Stimulated activated naive CD8-positive, alpha-beta T cell treated with anti-CD3 and anti-CD28 coated beads, Interleukin-15, amount 100 ng/mL, for 72 hours (primary cell): Measurements from ENCODE around the gene TWF2.
A peak's percentile ranks its signal among the peaks of the same experiment; 100 is the strongest.

Experiments used
- ATAC-seq: fragments of 150-1000 bp; cut with Tn5 transposase; 2 replicates; pipeline ENCODE4 v1.10.0; 2021; ENCODE audit warnings: mild to moderate bottlenecking, moderate library complexity
- DNase-seq, 2 donors: peaks; one replicate each; pipeline ENCODE4 v3.0.0; 2021 to 2022
- H3K27ac Mint-ChIP-seq, 2 donors: one replicate each; pipeline ENCODE4 v1.8.0; 2022; ENCODE audit warnings: mild to moderate bottlenecking in 2 of 2, mixed read lengths in 2 of 2, moderate library complexity in 2 of 2
- H3K27me3 Mint-ChIP-seq: one replicate; pipeline ENCODE4 v1.8.0; 2022; ENCODE audit warnings: mixed read lengths
- H3K4me1 Mint-ChIP-seq: one replicate; pipeline ENCODE4 v1.8.0; 2022; ENCODE audit warnings: mild to moderate bottlenecking, mixed read lengths
- H3K4me3 Mint-ChIP-seq, 2 donors: one replicate each; pipeline ENCODE4 v1.8.0; 2022; ENCODE audit warnings: mild to moderate bottlenecking in 2 of 2, mixed read lengths in 2 of 2, moderate library complexity in 1 of 2
- H3K9me3 Mint-ChIP-seq, 2 donors: one replicate each; pipeline ENCODE4 v1.8.0; 2022; ENCODE audit warnings: mixed read lengths in 2 of 2

The TWF2 gene

GRCh38 chr3:52196977-52197376 is 42.0 kb downstream of the TWF2 start:
- ATAC-seq = no peak
- DNase-seq = no peak
- H3K27me3 Mint-ChIP-seq = no peaks in the 10 kb centered on the region
- peak overlapping the region in 1 of 2 donors; percentile 30 for H3K27ac Mint-ChIP-seq
- H3K4me1 Mint-ChIP-seq = peaks cover 64% of the 10 kb centered on the region
- H3K4me3 Mint-ChIP-seq = peak overlapping the region in 1 of 2 donors; percentile 96
- no peaks in the 10 kb centered on the region for H3K9me3 Mint-ChIP-seq

GRCh38 chr3:52195823-52196331 is 43.1 kb downstream of the TWF2 start:
- H3K27me3 Mint-ChIP-seq = no peaks in the 10 kb centered on the region
- no peak for ATAC-seq
- H3K4me3 Mint-ChIP-seq = no peak overlapping the region

DNA sequence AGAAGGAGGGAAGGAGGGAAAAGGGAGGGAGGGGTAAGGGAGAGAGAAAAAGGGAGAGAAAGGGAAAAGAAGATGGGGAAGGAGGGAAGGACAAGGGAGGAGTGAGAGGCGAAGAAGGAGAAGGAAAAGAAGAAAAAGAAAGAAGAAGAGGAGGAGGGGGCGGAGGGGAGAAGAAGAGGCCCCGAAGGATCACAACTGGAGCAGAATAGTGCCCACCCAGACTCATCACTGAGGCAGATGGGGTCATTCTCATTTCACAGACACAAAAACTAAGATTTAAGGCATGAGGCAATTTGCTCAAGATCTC is 43.7 kb downstream of the TWF2 start:
- Mint-ChIP-seq H3K27me3 (no peaks in the 10 kb centered on the region), H3K27ac (no peak overlapping the region), H3K4me1 (peaks cover 48% of the 10 kb centered on the region), H3K4me3 (no peak overlapping the region), H3K9me3 (no peaks in the 10 kb centered on the region)
- DNase-seq (no peak), ATAC-seq (no peak)

More at GRCh38 chr3:52195823-52196331, 43.1 kb downstream of the TWF2 start:
- Mint-ChIP-seq H3K4me1 (peaks cover 53% of the 10 kb centered on the region), H3K9me3 (no peaks in the 10 kb centered on the region), H3K27ac (no peak overlapping the region)
- DNase-seq = no peak

DNA sequence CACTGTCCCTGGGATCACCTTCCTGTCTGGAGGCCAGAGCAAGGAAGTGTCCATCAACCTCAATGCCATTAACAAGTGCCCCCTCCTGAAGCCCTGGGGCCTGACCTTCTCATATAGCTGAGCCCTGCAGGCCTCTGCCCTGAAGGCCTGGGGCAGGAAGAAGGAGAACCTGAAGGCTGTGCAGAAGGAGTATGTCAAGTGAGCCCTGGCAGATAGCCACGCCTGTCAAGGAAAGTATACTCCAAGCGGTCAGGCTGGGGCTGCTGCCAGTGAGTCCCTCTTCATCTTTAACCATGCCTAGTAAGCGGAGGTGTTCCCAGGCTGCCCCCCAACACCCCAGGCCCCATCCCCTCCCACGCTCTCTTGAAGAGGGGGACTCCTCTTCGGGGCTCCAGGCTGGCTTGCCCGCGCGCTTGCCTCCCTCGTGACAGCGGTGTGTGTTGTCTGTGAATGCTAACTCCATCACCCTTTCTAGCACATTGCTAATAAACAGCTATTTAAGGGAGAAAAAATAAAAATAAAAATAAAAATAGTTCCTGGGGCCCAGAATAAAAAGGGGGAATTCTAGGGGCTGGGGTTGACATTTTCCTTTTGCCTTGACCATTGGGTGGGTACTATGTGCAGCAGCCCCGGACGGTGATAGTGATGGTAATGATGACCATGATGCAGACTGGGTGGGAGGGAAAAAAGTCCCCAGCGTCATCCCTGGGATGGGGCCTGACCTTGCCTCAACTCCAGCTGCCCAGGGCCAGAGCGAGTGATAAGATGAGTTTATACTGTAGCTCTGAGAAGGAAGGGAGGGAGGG is 44.3 kb downstream of the TWF2 start:
- no peak for ATAC-seq
- Mint-ChIP-seq H3K27ac (no peak overlapping the region), H3K27me3 (no peaks in the 10 kb centered on the region), H3K4me1 (peaks cover 43% of the 10 kb centered on the region), H3K4me3 (no peak overlapping the region), H3K9me3 (no peaks in the 10 kb centered on the region)
- no peak for DNase-seq

DNA sequence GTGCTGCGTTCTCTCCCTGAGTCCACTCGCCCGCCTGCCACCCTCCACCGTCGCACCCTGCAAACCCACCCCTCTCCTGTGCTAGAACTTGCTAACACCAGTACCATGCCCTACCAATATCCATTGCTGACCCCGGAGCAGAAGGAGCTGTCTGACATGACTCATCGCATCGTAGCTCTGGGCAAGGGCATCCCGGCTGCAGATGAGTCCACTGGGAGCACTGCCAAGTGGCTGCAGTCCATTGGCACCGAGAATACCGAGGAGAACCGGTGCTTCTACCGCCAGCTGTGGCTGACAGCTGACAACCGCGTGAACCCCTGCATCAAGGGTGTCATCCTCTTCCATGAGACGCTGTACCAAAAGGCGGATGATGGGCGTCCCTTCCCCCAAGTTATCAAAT is 45.9 kb downstream of the TWF2 start:
- no peaks in the 10 kb centered on the region for H3K9me3 Mint-ChIP-seq
- peaks cover 30% of the 10 kb centered on the region for H3K4me1 Mint-ChIP-seq
- peak overlapping the region in 1 of 2 donors; percentile 22 for H3K27ac Mint-ChIP-seq

GRCh38 chr3:52191663-52192062 is 47.3 kb downstream of the TWF2 start:
- Mint-ChIP-seq H3K27me3 (no peaks in the 10 kb centered on the region), H3K4me3 (no peak overlapping the region), H3K9me3 (no peaks in the 10 kb centered on the region), H3K4me1 (peaks cover 17% of the 10 kb centered on the region), H3K27ac (no peak overlapping the region)
- ATAC-seq = no peak
- no peak for DNase-seq

More for the DNA sequence above, 45.9 kb downstream of the TWF2 start:
- Mint-ChIP-seq H3K27me3 (no peaks in the 10 kb centered on the region), H3K4me3 (no peak overlapping the region)
- no peak for DNase-seq
- no peak for ATAC-seq

GRCh38 chr3:52190294-52191074 is 48.5 kb downstream of the TWF2 start:
- Mint-ChIP-seq H3K4me3 (no peak overlapping the region), H3K9me3 (no peaks in the 10 kb centered on the region), H3K27me3 (no peaks in the 10 kb centered on the region), H3K27ac (no peak overlapping the region), H3K4me1 (peaks cover 6% of the 10 kb centered on the region)
- no peak for DNase-seq
- ATAC-seq = no peak

DNA sequence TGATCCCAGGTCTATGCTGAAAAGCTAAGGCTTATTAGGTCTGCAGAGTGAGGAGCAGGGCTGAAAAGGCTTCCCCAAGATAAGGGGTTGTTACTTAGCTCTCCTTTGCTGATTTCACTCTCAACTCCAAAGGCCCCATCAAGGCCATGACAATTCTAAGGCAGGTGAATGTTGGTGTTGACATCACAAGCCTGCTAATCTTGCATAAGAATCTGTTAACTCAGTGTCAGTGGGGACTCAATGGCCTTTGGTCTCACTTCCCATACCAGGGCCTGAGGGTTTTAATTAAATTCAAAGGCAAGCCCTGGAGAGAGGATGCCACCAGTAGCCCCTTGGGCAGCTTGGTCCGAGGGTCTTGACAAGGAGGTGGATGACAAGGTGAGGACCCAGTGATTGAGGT is 50.4 kb downstream of the TWF2 start:
- no peak overlapping the region for H3K27ac Mint-ChIP-seq
- no peaks in the 10 kb centered on the region for H3K4me1 Mint-ChIP-seq
- DNase-seq (no peak), ATAC-seq (no peak)
- no peaks in the 10 kb centered on the region for H3K9me3 Mint-ChIP-seq
- no peaks in the 10 kb centered on the region for H3K27me3 Mint-ChIP-seq
- H3K4me3 Mint-ChIP-seq = no peak overlapping the region

DNA sequence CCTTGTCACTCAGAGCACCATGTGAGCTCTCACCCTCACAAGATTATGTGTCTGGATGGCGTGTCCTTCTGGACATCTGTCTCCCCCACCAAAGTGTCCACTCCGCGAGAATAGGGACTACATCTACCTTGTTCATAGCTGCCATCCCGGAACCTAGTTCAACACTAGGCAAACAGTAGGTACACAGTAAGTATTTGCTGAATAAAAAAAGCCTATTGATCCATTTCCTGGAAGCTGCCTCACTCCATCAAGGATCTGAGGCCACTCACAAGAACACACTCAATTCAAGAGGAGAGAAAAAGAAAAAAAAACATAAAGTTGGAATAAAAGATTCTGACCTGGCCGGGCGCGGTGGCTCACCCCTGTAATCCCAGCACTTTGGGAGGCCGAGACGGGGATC is 52.2 kb downstream of the TWF2 start:
- peak overlapping the region in 1 of 2 donors; percentile 27 for H3K27ac Mint-ChIP-seq
- H3K4me3 Mint-ChIP-seq = no peak overlapping the region
- DNase-seq = no peak
- no peak for ATAC-seq
- no peaks in the 10 kb centered on the region for H3K4me1 Mint-ChIP-seq
- no peaks in the 10 kb centered on the region for H3K27me3 Mint-ChIP-seq
- no peaks in the 10 kb centered on the region for H3K9me3 Mint-ChIP-seq

GRCh38 chr3:52185837-52186236 is 53.1 kb downstream of the TWF2 start:
- no peaks in the 10 kb centered on the region for H3K4me1 Mint-ChIP-seq
- H3K9me3 Mint-ChIP-seq = no peaks in the 10 kb centered on the region
- no peak for ATAC-seq
- H3K27me3 Mint-ChIP-seq = no peaks in the 10 kb centered on the region
- no peak overlapping the region for H3K4me3 Mint-ChIP-seq
- no peak for DNase-seq
- H3K27ac Mint-ChIP-seq = no peak overlapping the region

- H3K27ac Mint-ChIP-seq = peak overlapping the region in 1 of 2 donors; percentile 41
- ATAC-seq = no peak
- H3K27me3 Mint-ChIP-seq = no peaks in the 10 kb centered on the region
- no peaks in the 10 kb centered on the region for H3K4me1 Mint-ChIP-seq
- H3K4me3 Mint-ChIP-seq = no peak overlapping the region
- H3K9me3 Mint-ChIP-seq = no peaks in the 10 kb centered on the region
- DNase-seq = no peak
Observed at GRCh38 chr3:52185311-52185710, 53.6 kb downstream of the TWF2 start.

GRCh38 chr3:52184690-52185089 is 54.3 kb downstream of the TWF2 start:
- Mint-ChIP-seq H3K9me3 (no peaks in the 10 kb centered on the region), H3K4me3 (no peak overlapping the region), H3K4me1 (no peaks in the 10 kb centered on the region), H3K27me3 (no peaks in the 10 kb centered on the region), H3K27ac (no peak overlapping the region)
- ATAC-seq (no peak), DNase-seq (no peak)

- Mint-ChIP-seq H3K27ac (no peak overlapping the region), H3K9me3 (no peaks in the 10 kb centered on the region), H3K27me3 (no peaks in the 10 kb centered on the region), H3K4me1 (no peaks in the 10 kb centered on the region), H3K4me3 (no peak overlapping the region)
- no peak for ATAC-seq
- DNase-seq = no peak
Observed at GRCh38 chr3:52183786-52184445, 55.0 kb downstream of the TWF2 start.

GRCh38 chr3:52182691-52183090 is 56.3 kb downstream of the TWF2 start:
- Mint-ChIP-seq H3K27ac (no peak overlapping the region), H3K27me3 (no peaks in the 10 kb centered on the region), H3K4me3 (no peak overlapping the region), H3K4me1 (no peaks in the 10 kb centered on the region), H3K9me3 (no peaks in the 10 kb centered on the region)
- DNase-seq (no peak), ATAC-seq (no peak)

DNA sequence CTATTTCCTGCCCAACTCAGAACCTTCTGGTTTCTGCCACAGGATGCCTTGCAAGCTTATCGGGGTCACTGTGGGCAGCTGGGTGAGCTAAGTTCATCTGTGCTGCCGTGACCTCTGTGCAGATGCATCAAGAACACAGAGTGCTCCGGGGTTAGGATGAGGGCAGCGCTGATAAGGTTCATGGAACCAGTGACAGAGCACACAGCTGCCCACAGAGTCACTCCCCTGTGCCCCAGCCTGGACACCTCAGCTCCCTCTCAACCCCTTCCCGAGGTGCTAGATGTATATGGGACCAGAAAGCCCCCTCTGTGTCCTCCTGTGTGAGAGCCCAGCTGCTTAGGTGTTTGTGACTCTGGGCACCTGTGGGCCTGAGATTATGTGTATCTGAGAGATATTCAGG is 56.8 kb downstream of the TWF2 start:
- Mint-ChIP-seq H3K27ac (no peak overlapping the region), H3K27me3 (no peaks in the 10 kb centered on the region), H3K9me3 (no peaks in the 10 kb centered on the region), H3K4me3 (no peak overlapping the region), H3K4me1 (no peaks in the 10 kb centered on the region)
- ATAC-seq (no peak), DNase-seq (no peak)

- Mint-ChIP-seq H3K27me3 (no peaks in the 10 kb centered on the region), H3K4me1 (no peaks in the 10 kb centered on the region), H3K4me3 (no peak overlapping the region), H3K9me3 (no peaks in the 10 kb centered on the region), H3K27ac (no peak overlapping the region)
- DNase-seq (no peak), ATAC-seq (no peak)
Observed at GRCh38 chr3:52181543-52181942, 57.4 kb downstream of the TWF2 start.
